Effector memory CD8-positive, alpha-beta T cell (primary cell): Measurements from ENCODE around the gene MYL12A.

ENCODE experiments used
- ATAC-seq: fragments of 150-1000 bp; cut with Tn5 transposase; replicated peaks from 2 replicates; pipeline ENCODE4 v1.10.0; 2021; ENCODE audit warnings: mild to moderate bottlenecking, moderate library complexity
- DNase-seq, 3 experiments: peaks; one replicate each; pipeline ENCODE4 v3.0.0; 2021
- H3K27ac Mint-ChIP-seq, 2 donors: one replicate each; pipeline ENCODE4 v1.8.0; 2022; ENCODE audit warnings: mild to moderate bottlenecking in 2 of 2, mixed read lengths in 2 of 2, moderate library complexity in 2 of 2
- H3K27me3 Mint-ChIP-seq, 2 donors: one replicate each; pipeline ENCODE4 v1.8.0; 2022; ENCODE audit warnings: mixed read lengths in 2 of 2
- H3K36me3 Mint-ChIP-seq: one replicate; pipeline ENCODE4 v1.8.0; 2022; ENCODE audit warnings: mild to moderate bottlenecking, moderate library complexity, mixed read lengths; ENCODE audit not compliant: insufficient read depth
- H3K4me1 Mint-ChIP-seq, 2 donors: one replicate each; pipeline ENCODE4 v1.8.0; 2022; ENCODE audit warnings: low read depth in 2 of 2, mixed read lengths in 2 of 2
- H3K4me3 Mint-ChIP-seq, 2 donors: one replicate each; pipeline ENCODE4 v1.8.0; 2022; ENCODE audit warnings: mild to moderate bottlenecking in 2 of 2, mixed read lengths in 2 of 2, moderate library complexity in 2 of 2
- H3K9me3 Mint-ChIP-seq, 2 donors: one replicate each; pipeline ENCODE4 v1.8.0; 2022; ENCODE audit warnings: mixed read lengths in 2 of 2

The MYL12A gene

GRCh38 chr18:3252843-3253242, 5.2 kb downstream of the MYL12A start:
- Mint-ChIP-seq H3K27me3 (no peaks in the 10 kb centered on the region), H3K4me3 (peak overlapping the region; percentile 57 to 78), H3K27ac (peak overlapping the region; percentile 77 to 86), H3K4me1 (peaks cover 41 to 73% of the 10 kb centered on the region in 2 donors), H3K36me3 (peaks cover 74% of the 10 kb centered on the region), H3K9me3 (no peaks in the 10 kb centered on the region)
- DNase-seq = no peak
- ATAC-seq = no peak

GRCh38 chr18:3254725-3255124, 7.1 kb downstream of the MYL12A start:
- ATAC-seq (no peak), DNase-seq (no peak)
- H3K4me1 Mint-ChIP-seq = peaks cover 47 to 79% of the 10 kb centered on the region in 2 donors
- no peaks in the 10 kb centered on the region for H3K9me3 Mint-ChIP-seq
- peak overlapping the region; percentile 78 to 86 for H3K27ac Mint-ChIP-seq
- peak overlapping the region in 1 of 2 donors; percentile 17 for H3K4me3 Mint-ChIP-seq
- H3K36me3 Mint-ChIP-seq = peaks cover 67% of the 10 kb centered on the region
- no peaks in the 10 kb centered on the region for H3K27me3 Mint-ChIP-seq

GRCh38 chr18:3255611-3256165, 8.1 kb downstream of the MYL12A start:
- Mint-ChIP-seq H3K9me3 (no peaks in the 10 kb centered on the region), H3K27ac (peak overlapping the region; percentile 77 to 78), H3K4me1 (peaks cover 49 to 78% of the 10 kb centered on the region in 2 donors), H3K4me3 (peak overlapping the region in 1 of 2 donors; percentile 12), H3K36me3 (peaks cover 58% of the 10 kb centered on the region), H3K27me3 (no peaks in the 10 kb centered on the region)
- no peak for DNase-seq
- ATAC-seq = no peak

GRCh38 chr18:3256693-3257626, 9.4 kb downstream of the MYL12A start:
- H3K27ac Mint-ChIP-seq = peak overlapping the region; percentile 77 to 83
- H3K4me3 Mint-ChIP-seq = peak overlapping the region in 1 of 2 donors; percentile 25
- H3K4me1 Mint-ChIP-seq = peaks cover 46 to 74% of the 10 kb centered on the region in 2 donors
- H3K27me3 Mint-ChIP-seq = no peaks in the 10 kb centered on the region
- no peak for ATAC-seq
- DNase-seq = no peak
- H3K9me3 Mint-ChIP-seq = no peaks in the 10 kb centered on the region
- H3K36me3 Mint-ChIP-seq = peaks cover 68% of the 10 kb centered on the region

GRCh38 chr18:3257627-3258120, 10.1 kb downstream of the MYL12A start:
- H3K27me3 Mint-ChIP-seq = no peaks in the 10 kb centered on the region
- peak overlapping the region; percentile 10 to 37 for H3K4me3 Mint-ChIP-seq
- DNase-seq = no peak
- H3K9me3 Mint-ChIP-seq = no peaks in the 10 kb centered on the region
- peaks cover 46 to 71% of the 10 kb centered on the region in 2 donors for H3K4me1 Mint-ChIP-seq
- peaks cover 69% of the 10 kb centered on the region for H3K36me3 Mint-ChIP-seq
- H3K27ac Mint-ChIP-seq = peak overlapping the region; percentile 15 to 77
- no peak for ATAC-seq

- H3K36me3 Mint-ChIP-seq = peaks cover 41% of the 10 kb centered on the region
These were observed 13.4 kb downstream of the MYL12A start for GRCh38 chr18:3260995-3261372.

GRCh38 chr18:3261373-3262233, 14.0 kb downstream of the MYL12A start, which contains the start of gene MYL12B:
TSS of gene MYL12B (plus strand) at chr18:3262133. CDS start at chr18:3272899, 10,766 bp downstream.
- peak; percentile 78 for ATAC-seq
- H3K4me1 Mint-ChIP-seq = peaks cover 56 to 73% of the 10 kb centered on the region in 2 donors
- H3K4me3 Mint-ChIP-seq = peak within 1 kb of the TSS; percentile 89 to 97
- H3K9me3 Mint-ChIP-seq = no peaks in the 10 kb centered on the region
- DNase-seq = peak; percentile 81 to 82 (median 82)
- no peaks in the 10 kb centered on the region for H3K27me3 Mint-ChIP-seq
- peak within 1 kb of the TSS; percentile 99 to 100 for H3K27ac Mint-ChIP-seq
- H3K36me3 Mint-ChIP-seq = peaks cover 39% of the 10 kb centered on the region

More at GRCh38 chr18:3260995-3261372, 13.4 kb downstream of the MYL12A start:
- DNase-seq (no peak), ATAC-seq (no peak)
- Mint-ChIP-seq H3K4me3 (peak overlapping the region; percentile 89 to 97), H3K9me3 (no peaks in the 10 kb centered on the region), H3K27me3 (no peaks in the 10 kb centered on the region), H3K27ac (peak overlapping the region; percentile 99 to 100), H3K4me1 (peaks cover 54 to 72% of the 10 kb centered on the region in 2 donors)

- no peaks in the 10 kb centered on the region for H3K9me3 Mint-ChIP-seq
- DNase-seq (peak; percentile 30 to 39 (median 30)), ATAC-seq (peak; percentile 28)
- no peaks in the 10 kb centered on the region for H3K27me3 Mint-ChIP-seq
- H3K36me3 Mint-ChIP-seq = peaks cover 30% of the 10 kb centered on the region
- H3K27ac Mint-ChIP-seq = peak overlapping the region; percentile 99 to 100
- H3K4me1 Mint-ChIP-seq = peaks cover 64 to 76% of the 10 kb centered on the region in 2 donors
- H3K4me3 Mint-ChIP-seq = peak overlapping the region; percentile 89 to 97
These were observed 14.9 kb downstream of the MYL12A start for GRCh38 chr18:3262234-3263131.

GRCh38 chr18:3263132-3263700, 15.6 kb downstream of the MYL12A start:
- H3K36me3 Mint-ChIP-seq = peaks cover 26% of the 10 kb centered on the region
- no peaks in the 10 kb centered on the region for H3K27me3 Mint-ChIP-seq
- H3K4me3 Mint-ChIP-seq = peak overlapping the region; percentile 89 to 97
- H3K9me3 Mint-ChIP-seq = no peaks in the 10 kb centered on the region
- DNase-seq (no peak), ATAC-seq (no peak)
- H3K4me1 Mint-ChIP-seq = peaks cover 64 to 74% of the 10 kb centered on the region in 2 donors
- peak overlapping the region; percentile 99 to 100 for H3K27ac Mint-ChIP-seq

- H3K4me1 Mint-ChIP-seq = peaks cover 69 to 80% of the 10 kb centered on the region in 2 donors
- H3K4me3 Mint-ChIP-seq = peak overlapping the region; percentile 89 to 97
- no peak for DNase-seq
- no peaks in the 10 kb centered on the region for H3K27me3 Mint-ChIP-seq
- H3K9me3 Mint-ChIP-seq = no peaks in the 10 kb centered on the region
- peaks cover 22% of the 10 kb centered on the region for H3K36me3 Mint-ChIP-seq
- H3K27ac Mint-ChIP-seq = peak overlapping the region in 1 of 2 donors; percentile 100
- ATAC-seq = no peak
These were observed 16.8 kb downstream of the MYL12A start for GRCh38 chr18:3264362-3264761.

- DNase-seq (no peak), ATAC-seq (no peak)
- no peaks in the 10 kb centered on the region for H3K27me3 Mint-ChIP-seq
- H3K4me1 Mint-ChIP-seq = peaks cover 70 to 81% of the 10 kb centered on the region in 2 donors
- H3K36me3 Mint-ChIP-seq = peaks cover 22% of the 10 kb centered on the region
- H3K27ac Mint-ChIP-seq = peak overlapping the region; percentile 63 to 100
- peak overlapping the region; percentile 65 to 76 for H3K4me3 Mint-ChIP-seq
- H3K9me3 Mint-ChIP-seq = no peaks in the 10 kb centered on the region
These were observed 18.0 kb downstream of the MYL12A start for GRCh38 chr18:3265564-3266033.
